Tibial nerve (tissue), 4 donors: ENCODE measurements around the gene NOTCH1. TPM values are rescaled to one million over a fixed set of nuclear protein-coding genes. Genes with fewer than 3 reads are reported as not detected.

Experiments
- DNase-seq, 2 donors: peaks; one replicate each; pipeline ENCODE4 v3.0.0-alpha.2; 2019; ENCODE audit warnings: low spot score in 2 of 2
- H3K27ac ChIP-seq, 4 donors: fragments of 200-600 bp; sonication (generic) in 3 of 4; one replicate each; pipeline ENCODE4 v1.5.1; 2017 to 2019; ENCODE audit warnings: mild to moderate bottlenecking in 1 of 4
- H3K27me3 ChIP-seq, 2 donors: fragments of 200-600 bp; sonication (generic) in 1 of 2; one replicate each; pipeline versions ENCODE4 v1.5.1 to v1.6.0; 2017 to 2019
- H3K36me3 ChIP-seq, 3 donors: fragments of 200-600 bp; sonication (generic); one replicate each; pipeline ENCODE4 v1.5.1; 2018 to 2019
- H3K4me1 ChIP-seq, 4 donors: fragments of 200-600 bp; sonication (generic) in 3 of 4; one replicate each; pipeline ENCODE4 v1.5.1; 2017 to 2019
- H3K4me3 ChIP-seq, 4 donors: fragments of 200-600 bp; sonication (generic) in 3 of 4; one replicate each; pipeline ENCODE4 v1.5.1; 2017 to 2019; ENCODE audit warnings: mild to moderate bottlenecking in 1 of 4, moderate library complexity in 1 of 4
- H3K9me3 ChIP-seq, 4 donors: fragments of 200-600 bp; sonication (generic) in 3 of 4; one replicate each; pipeline ENCODE4 v1.5.1; 2017 to 2019
- CTCF ChIP-seq, 5 experiments: fragments of 200-600 bp in 3 of 5; fragments of 450-650 bp in 2 of 5; sonication (generic) in 3 of 5; IDR thresholded peaks; one replicate each; pipeline ENCODE4 v1.5.1; 2016 to 2019; ENCODE audit warnings: antibody characterized with exemption in 5 of 5, mild to moderate bottlenecking in 3 of 5, moderate library complexity in 2 of 5
- EP300 ChIP-seq, 2 donors: sonication (generic); formaldehyde crosslinking; IDR thresholded peaks; one replicate each; pipeline ENCODE4 v1.6.1; 2017; ENCODE audit warnings: antibody characterized with exemption in 2 of 2, mild to moderate bottlenecking in 1 of 2
- POLR2A ChIP-seq, 2 donors: fragments of 450-650 bp; IDR thresholded peaks; one replicate each; pipeline ENCODE4 v1.6.1; 2017; ENCODE audit warnings: antibody characterized with exemption in 2 of 2, mild to moderate bottlenecking in 2 of 2, moderate library complexity in 2 of 2
- WGBS, 2 donors: methylation state at CpG; one replicate each; pipeline ENCODE4 v1.1.5; 2018; 5-methylcytosine and 5-hydroxymethylcytosine counted together
- total RNA-seq, 4 donors: library from RNA; depleted of rRNA; stranded (reverse); fragments of >200 nt; gene quantifications; one replicate each; pipeline ENCODE4 v1.1.0, GENCODE V29; 2016

NOTCH1 gene
- total RNA-seq, 4 donors from 2014 or later, result 29.3 to 65.4 (median 41.5) TPM

DNA sequence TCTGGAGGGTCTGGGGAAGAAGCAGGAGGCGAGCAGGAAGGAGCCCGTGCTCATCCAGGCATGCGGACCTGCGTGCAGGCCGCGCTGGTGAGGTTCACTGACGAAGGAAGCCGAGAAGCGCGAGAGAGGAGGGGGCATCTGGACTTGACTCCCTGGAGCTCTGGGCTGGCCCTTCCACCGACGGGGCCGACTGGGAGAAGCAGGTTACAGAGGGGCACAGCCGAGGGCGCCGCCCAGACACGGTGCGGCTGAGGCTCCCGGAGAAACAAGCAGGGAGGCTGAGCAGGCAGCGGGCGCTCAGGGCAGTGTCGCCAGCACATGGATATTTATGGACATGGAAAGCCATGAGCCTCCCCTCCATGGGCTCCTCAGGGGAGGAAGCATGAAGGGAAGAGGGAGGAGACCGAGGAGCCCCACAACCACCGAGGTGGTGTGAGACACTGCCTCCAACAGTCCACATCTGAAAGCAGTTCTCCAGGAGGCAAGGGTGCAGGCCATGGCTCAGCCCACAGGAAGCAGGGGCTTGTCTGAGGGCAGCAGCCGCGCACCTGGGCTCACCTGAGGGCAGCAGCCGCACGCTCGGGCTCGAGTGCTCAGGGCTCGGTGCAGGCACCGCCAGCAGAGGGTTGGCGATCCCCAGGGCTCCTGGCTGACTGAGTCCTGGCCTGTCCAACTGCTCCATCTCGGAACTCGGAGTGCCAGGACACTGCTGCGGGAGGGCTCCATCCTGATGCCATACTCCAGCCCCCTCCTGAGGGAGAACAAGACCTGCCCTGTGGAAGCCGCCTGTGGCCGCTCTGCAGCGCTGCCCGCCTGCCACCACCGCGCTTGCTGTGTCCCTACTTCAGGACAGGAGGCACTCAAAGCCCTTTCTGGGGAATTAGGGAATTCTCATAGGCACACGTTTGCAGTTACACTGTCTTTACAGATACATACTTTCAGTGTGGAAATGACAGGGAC, 90.5 kb downstream of the NOTCH1 start:
- Histone ChIP-seq H3K27ac (no peak overlapping the region), H3K4me3 (no peak overlapping the region), H3K4me1 (no peaks in the 10 kb centered on the region), H3K27me3 (no peaks in the 10 kb centered on the region), H3K9me3 (no peaks in the 10 kb centered on the region), H3K36me3 (peaks cover 10 to 99% (median 62%) of the 10 kb centered on the region in 3 donors)
- 88 to 93% methylated on average over 33 to 43 of the region's 43 CpGs for WGBS, 2 donors
- TF ChIP-seq POLR2A (IDR thresholded peaks at IDR 0.05), result no peak
- TF ChIP-seq CTCF (IDR thresholded peaks at IDR 0.05), result no peak
- no peak for TF ChIP-seq EP300 (IDR thresholded peaks at IDR 0.05)
- DNase-seq, result no peak

DNA sequence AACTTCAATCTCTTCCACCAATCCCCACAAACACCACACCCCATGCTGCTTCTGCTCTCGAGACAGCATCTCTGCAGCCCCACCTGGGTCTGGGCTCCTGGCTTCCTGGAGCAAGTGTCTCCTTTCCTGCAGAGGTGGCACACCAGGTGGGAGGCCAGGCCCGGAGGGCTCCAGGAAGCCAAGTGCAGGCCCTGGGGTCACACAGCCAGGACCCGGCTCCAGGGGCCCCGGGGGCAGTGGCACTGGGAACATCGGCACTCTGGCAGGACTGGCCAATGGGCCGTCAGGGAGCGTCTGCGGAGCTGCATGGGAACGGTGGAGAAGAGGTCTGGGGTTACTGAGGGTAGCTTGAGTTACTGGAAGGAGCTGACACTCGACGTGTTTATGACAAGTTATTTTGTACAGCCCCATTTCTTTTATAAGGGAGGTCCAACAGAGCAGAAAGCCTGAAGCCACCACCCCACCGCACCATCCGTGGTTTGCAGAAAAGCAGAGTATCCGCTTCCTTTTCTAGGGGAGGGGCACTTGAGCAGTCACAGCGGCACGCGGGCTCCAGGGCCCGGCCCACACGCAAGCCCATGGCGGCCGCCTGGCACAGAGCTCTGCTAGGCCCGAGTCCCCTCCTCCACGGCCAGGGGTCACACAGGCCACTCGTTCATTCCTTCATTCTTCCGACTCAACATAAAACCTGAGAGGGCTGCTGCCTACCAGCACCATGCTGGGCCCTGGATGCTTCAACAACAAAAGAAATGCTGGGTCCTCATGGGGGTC, 91.6 kb downstream of the NOTCH1 start:
- 83 to 90% methylated on average over 17 to 24 of the region's 25 CpGs for WGBS, 2 donors

DNA sequence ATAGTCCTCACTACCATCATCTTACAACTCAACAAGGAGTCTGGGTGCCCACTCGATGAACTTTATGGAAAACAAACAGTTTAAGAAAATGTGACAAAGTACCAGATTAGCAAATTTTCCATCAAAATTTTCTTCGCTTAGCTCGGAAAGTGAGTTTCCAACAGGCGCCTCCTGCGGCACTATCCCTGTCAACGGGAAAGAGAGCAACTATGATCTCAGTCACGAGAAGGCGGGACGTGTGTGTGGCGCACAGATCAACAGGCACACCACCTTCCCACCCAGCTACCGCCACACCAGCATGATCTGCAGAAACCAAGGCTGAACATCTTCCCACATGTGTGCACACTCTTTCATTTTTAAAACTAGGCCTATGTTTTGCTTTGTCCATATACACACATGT, 92.5 kb downstream of the NOTCH1 start:
- Histone ChIP-seq H3K9me3 (no peaks in the 10 kb centered on the region), H3K4me1 (no peaks in the 10 kb centered on the region), H3K27ac (no peak overlapping the region), H3K27me3 (no peaks in the 10 kb centered on the region), H3K36me3 (peaks cover 3 to 99% (median 56%) of the 10 kb centered on the region in 3 donors), H3K4me3 (no peak overlapping the region)
- no peak for TF ChIP-seq EP300 (IDR thresholded peaks at IDR 0.05)
- 89 to 92% methylated on average over 11 of the region's 11 CpGs for WGBS, 2 donors
- no peak for DNase-seq

More for the DNA sequence above, 91.6 kb downstream of the NOTCH1 start:
- no peaks in the 10 kb centered on the region for H3K9me3 ChIP-seq
- no peaks in the 10 kb centered on the region for H3K4me1 ChIP-seq
- DNase-seq, result no peak
- H3K36me3 ChIP-seq, result peaks cover 3 to 99% (median 56%) of the 10 kb centered on the region in 3 donors
- H3K4me3 ChIP-seq, result no peak overlapping the region
- no peaks in the 10 kb centered on the region for H3K27me3 ChIP-seq
- H3K27ac ChIP-seq, result no peak overlapping the region
- no peak for TF ChIP-seq EP300 (IDR thresholded peaks at IDR 0.05)
- TF ChIP-seq CTCF (IDR thresholded peaks at IDR 0.05), result no peak
- TF ChIP-seq POLR2A (IDR thresholded peaks at IDR 0.05), result no peak

GRCh38 chr9:136451221-136451877, 94.5 kb downstream of the NOTCH1 start:
- H3K27me3 ChIP-seq, result no peaks in the 10 kb centered on the region
- peaks cover 3 to 99% (median 50%) of the 10 kb centered on the region in 3 donors for H3K36me3 ChIP-seq
- WGBS, 2 donors, result 83 to 84% methylated on average over 26 of the region's 26 CpGs
- no peak overlapping the region for H3K27ac ChIP-seq
- no peak for DNase-seq
- no peaks in the 10 kb centered on the region for H3K9me3 ChIP-seq
- H3K4me3 ChIP-seq, result no peak overlapping the region
- H3K4me1 ChIP-seq, result no peaks in the 10 kb centered on the region
- TF ChIP-seq CTCF (IDR thresholded peaks at IDR 0.05) (no peak), POLR2A (IDR thresholded peaks at IDR 0.05) (no peak), EP300 (IDR thresholded peaks at IDR 0.05) (no peak)

DNA sequence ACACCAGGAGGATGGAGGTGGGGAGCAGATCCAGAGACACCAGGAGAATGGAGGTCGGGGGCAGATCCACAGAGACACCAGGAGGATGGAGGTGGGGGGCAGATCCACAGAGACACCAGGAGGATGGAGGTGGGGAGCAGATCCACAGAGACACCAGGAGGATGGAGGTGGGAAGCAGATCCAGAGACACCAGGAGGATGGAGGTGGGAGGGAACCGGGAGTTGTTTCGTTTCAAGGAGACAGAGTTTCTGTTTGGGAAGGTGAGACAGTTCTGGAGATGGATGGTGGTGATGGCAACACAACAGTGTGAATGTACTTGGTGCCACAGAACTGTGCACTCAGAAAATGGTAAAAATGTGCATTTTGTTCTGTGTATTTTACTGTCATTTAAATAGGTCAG, 97.2 kb downstream of the NOTCH1 start:
- no peaks in the 10 kb centered on the region for H3K4me1 ChIP-seq
- H3K27me3 ChIP-seq, result no peaks in the 10 kb centered on the region
- 89 to 91% methylated on average over 3 of the region's 3 CpGs for whole genome bisulfite sequencing, 2 donors
- TF ChIP-seq EP300 (IDR thresholded peaks at IDR 0.05) (no peak), POLR2A (IDR thresholded peaks at IDR 0.05) (no peak)
- no peak overlapping the region for H3K4me3 ChIP-seq
- H3K27ac ChIP-seq, result no peak overlapping the region
- DNase-seq, result no peak
- peaks cover 0 to 99% (median 32%) of the 10 kb centered on the region in 3 donors for H3K36me3 ChIP-seq
- no peaks in the 10 kb centered on the region for H3K9me3 ChIP-seq
